Muscle of back (tissue), 11 donors: ENCODE measurements around the gene CLSTN2. TPM values are rescaled to one million over a fixed set of nuclear protein-coding genes. Genes with fewer than 3 reads are reported as not detected.

Source experiments
- DNase-seq, 3 donors: peaks; one replicate each; pipeline versions ENCODE4 v3.0.0 to v3.0.0-alpha.2; 2013
- polyA plus RNA-seq, 10 donors: library from polyadenylated mRNA; unstranded; fragments of 120-200 nt; gene quantifications; one replicate each; pipeline ENCODE4 v1.2.1, GENCODE V29; 2013; ENCODE audit not compliant: insufficient read length in 10 of 10

Gene CLSTN2
- polyA plus RNA-seq, 10 donors = 1.7 to 4.6 (median 3.1) TPM

DNA sequence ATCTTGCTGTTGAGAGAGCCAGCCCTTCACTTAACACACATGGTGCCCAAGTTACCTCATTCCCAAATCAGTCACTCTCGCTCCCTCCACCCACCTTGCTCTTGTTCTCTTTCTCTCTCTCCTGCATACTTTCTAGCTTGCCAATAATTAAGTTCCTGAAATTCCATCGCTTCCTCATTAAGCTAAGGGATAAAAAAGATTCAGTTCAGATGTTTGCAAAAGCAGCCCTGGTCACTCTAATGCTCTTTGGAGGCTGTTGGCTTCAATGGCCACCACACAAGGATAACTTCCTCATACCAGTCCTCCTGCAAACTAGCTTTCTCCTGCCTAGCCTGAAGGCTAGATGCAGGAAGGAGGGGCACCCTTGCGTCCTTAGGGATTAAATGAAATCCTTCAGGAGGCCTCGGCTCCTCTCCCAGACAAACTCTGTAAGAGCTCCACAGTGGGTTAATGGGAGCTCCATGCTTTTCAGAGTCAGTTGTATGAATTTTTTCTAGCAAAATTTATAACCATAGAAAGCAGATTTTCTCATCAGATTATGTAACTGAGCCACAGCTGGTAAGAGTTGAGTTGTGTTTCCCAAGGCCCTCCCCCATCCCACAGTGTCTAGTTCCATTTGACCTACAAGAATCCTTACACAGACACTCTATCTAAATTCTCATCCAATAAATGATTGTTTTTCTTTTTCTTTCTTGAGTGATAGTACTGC is 566.2 kb downstream of the CLSTN2 start:
- DNase-seq = peak in 1 of 3 donors; percentile 25

DNA sequence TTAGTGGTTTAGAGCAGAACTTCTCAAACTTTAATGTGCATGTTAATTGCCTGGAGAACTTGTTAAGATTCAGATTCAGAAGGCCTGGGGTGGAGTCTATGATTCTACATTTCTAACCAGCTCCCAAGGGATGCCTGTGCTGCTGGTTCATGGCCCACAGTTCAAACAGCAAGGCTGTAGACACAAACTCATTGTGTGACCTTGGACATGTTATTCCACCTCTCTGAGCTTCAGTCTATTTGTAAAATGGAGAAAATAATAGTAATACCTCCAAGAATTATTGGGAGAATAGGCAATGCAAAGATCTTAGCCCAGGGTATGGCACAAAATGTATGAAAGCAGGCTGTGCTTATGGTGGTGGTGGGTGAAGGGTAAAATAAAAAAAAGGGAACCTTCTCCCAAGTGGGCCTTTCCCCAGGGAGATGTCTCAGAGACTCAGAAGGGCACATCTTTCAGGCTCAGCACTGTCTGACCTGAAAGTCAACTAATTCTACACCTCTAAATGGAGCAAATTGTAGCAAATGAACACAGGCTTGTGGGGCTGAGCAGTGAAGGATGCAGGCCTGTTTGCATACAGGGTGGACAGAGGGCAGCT is 566.9 kb downstream of the CLSTN2 start:
- peak in 1 of 3 donors; percentile 2 for DNase-seq

DNA sequence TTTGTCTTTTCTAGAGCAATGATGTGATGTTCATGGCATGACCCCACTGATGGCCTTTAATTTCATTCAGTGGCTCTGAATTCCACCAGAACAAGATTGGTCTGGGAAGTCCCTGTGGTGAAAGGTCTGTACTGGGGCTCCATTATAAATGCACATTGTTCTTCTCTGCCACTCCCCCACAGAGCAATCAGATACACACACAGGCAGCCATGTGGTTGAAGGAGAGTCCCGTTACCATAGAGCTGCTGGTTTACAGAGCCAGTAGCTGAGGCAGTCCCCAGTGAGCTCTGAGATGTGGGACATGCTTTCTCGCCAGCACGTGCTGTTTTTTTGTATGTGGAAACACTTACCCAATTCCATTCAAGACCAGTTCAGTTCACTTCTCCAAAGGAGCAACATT is 570.2 kb downstream of the CLSTN2 start:
- peak in 1 of 3 donors; percentile 32 for DNase-seq

DNA sequence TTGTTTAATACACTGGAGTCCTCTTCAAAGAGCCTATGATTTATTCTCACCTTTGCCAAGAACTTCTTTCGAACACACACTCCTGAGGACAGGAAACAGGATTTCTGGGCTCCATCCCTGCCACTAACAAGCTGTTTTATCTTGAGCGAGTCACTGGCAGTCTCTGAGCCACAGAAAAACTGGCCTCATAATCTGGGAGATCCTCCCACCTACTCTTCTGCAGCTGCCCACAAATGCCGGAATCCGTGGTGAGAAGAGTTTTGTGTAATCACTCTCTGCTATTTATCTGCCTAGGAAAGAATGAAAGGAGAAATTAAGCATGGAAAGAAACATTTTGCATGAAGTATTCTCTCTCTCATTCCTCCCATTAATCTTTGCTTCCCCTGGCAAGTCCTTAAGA is 570.9 kb downstream of the CLSTN2 start:
- DNase-seq = no peak

DNA sequence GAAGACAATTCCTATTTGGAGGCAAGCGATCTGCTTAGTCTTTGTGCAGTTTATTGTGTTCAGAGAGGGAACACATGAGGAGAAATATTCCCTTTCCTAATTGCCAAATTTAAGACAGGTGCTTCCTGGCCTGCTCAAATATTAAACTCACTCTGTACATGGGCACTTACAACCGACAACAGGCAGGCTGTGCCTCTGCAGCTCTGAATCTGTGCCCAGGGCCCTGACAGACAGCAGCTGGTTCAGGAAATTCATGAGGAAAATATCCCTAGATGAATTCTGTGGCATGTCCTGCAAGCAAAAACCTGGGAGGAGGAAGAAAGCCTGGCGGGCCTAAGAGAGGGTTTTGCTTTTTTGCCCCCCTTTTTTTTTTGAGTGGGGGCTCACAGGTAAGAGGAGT is 573.6 kb downstream of the CLSTN2 start:
- DNase-seq = no peak

DNA sequence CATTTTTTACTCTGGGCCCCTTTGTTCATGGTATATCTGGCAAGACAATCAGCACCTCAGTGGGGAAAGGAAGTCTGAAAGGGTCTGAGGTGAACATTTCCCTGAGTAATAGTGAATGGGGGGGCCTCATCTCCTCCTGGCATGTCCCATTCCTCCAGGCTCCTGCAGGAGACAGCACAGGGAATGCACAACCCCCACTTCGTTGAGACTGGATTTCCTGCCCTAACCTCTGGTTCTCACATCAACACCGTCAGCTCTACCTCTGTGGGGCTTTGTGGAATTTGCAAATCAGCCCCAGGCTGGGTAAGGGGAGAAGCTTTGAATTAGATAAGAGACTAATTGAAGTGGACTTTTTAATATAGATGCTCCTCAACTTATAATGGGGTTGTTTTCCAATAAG is 574.5 kb downstream of the CLSTN2 start:
- DNase-seq = no peak

DNA sequence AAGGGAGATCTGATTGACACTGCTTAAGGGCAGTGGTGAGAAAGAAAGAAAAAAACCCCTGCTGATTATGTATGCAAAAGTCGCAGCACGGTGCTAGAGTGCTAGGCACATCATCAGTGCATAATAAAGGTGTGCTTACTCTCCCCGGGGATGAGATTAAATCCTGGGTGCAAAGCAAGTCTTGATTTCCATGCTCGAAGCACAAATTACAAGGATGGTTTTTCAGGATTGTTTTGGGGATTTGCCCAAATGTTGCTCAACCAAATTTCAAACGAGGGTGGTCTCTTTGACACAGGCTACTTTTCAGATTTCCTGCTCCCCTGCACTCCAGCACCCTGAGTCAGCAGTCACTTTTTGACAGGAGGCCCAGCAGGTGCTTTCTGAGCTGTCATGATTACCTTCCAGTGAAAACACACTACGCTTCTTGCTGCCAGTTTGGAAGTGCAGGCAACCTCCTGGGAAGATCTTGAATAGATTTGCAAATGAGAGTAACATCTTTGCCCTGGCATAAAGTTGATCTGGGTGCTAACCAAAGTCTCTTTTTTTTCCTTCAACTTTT is 575.4 kb downstream of the CLSTN2 start:
- DNase-seq = no peak

DNA sequence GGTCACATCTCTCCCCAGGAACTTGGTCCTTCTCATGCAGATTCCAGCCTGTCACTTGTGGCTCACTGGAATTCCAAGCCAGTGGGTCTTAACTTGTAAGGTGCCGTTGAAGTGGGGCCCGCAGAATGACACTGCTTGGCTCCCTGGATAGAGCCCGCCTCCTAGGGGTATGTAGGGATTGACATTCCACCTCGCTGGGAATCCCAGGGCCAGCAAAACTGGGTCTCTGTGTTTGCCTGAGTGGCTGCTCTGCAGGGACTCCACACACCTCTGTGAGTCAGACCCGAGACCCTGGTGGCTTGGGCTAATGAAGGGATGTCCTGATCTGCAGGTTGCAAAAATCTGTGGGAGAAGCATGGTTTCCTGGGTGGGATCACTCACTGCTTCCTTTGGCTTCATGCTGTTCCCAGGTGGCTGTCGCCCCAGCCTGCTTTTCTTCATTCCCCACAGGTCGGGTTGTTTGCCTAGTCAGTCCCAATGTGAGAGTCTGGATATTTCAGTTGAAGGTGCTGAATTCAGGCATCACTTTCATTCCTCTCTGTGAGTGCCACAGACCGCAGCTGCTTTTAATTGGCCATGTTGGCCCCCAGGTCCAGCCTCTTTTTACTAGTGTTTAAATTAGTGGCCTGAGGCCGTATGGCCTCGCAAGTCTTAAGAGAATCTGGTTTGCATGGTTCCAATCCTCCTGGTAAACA is 586.9 kb downstream of the CLSTN2 start:
- DNase-seq = no peak

DNA sequence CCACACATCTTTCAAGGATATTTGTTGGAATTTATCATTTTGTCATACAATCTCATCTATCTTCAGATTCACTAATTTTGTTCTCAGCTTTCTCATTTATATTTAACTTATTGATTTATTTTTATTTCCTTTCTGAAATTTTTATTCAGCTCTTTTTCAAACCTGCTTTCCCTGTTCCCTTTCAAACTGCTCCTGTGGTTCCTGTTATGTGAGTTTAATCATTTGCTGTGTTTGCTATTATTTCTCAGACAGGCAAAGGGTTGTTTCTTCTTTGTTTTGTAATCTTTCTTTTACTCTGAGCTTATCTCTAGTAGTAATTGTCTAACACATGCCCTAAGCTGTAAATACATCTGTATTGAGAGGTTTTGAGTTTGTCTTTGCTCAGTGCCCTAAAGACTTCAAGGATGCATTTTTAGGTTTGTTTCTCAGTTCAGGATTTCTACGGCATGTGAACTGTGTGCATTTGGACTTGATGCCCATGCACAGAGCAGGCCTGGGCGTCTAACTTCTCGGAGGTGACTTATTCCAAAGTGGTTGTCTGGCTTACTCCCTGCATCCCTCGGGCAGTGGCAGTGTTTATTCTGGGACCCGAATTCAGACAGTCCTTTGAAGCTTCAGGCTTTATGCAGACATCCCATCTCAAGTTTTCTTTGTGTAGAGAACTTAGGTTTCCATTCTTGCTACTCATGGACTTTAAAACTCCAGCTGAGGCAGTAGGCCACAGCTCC is 587.8 kb downstream of the CLSTN2 start:
- no peak for DNase-seq

DNA sequence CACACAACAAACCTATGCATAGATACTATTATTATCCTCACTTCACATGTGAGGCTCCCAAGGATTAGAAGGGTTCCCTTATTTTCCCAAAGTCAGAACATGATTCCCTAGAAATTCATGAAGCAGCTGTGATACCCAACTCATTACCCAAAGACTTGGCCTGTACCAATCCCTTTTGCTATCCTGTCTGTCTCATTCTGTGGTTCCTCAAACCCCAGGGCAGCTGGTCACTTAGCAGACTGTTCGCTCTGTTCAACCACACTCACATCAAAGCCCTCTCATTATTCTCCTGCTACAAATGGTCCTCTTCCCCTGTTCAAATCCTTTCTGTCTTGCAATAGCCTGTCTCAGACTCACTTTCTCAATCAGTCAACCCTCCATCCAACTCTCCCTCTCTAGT is 588.6 kb downstream of the CLSTN2 start:
- no peak for DNase-seq

DNA sequence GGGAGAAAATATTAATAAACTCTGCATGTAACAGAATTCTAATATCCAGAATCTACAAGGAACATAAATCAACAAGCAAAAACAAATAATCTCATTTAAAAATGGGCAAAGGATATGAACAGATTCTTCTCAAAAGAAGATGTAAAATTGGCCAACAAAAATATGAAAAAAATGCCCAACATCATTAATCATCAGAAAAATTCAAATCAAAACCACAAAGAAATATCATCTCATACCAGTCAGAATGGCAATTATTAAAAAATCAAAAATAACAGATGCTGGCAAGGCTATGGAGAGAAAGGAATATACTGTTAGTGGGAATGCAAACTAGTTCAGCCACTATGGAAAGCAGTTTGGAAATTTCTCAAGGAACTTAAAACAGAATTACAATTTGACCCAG is 592.2 kb downstream of the CLSTN2 start:
- DNase-seq = no peak

DNA sequence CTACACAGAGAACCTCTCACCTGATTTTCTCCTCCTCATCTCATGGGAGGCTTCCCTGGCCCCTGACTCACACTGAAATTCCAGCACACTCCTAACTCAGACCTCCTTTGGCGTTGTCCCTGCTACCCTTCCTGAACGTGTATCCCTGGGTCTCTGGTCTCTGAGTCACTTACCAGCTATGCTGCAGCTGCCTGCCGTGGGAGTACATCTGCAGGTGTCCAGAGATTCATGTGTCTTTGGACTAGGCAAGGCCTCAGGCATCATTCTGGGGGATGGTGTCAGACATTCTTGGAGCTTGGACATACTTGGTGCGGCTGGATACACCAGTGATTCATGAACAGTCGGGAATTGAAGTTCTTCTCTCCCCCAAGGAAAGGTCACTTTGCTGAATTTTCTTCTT is 594.1 kb downstream of the CLSTN2 start:
- DNase-seq = peak; percentile 4 to 26 (median 14)

DNA sequence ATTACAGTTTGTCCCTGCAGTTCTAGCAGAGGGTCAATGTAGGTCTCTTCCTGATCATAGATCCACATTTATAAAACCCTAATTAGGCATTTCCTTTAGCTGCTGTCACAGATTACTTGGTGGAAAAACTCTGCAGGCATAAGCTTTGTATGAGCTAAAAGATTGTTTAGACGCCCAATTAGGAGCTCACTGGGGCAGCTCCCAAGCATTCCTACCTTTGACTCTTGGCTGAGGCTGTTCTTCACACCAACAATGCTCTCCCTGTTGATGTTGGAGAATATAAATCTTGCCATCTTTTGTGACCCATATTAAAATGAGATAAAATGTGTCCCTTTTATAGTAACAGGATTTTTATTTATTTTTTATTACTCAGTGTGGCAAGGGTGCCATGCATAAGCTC is 594.6 kb downstream of the CLSTN2 start:
- no peak for DNase-seq

DNA sequence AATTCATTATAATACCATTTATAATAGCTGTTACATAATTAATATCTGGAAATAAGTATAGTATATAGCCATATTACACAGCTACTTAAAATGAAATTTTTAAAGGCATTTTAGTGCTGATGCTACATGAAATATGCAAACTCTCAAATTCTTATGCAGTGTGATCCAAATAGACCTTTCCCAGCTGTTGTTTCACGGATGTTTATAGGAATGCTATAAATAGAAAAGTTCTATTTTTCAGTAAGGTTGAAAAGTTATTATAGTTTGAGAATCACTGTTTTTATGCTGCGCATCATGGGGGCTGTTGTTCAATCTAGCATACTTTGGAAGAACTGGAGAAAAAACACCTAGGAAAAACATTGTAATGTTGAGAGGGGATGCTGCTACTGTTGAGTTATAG is 595.1 kb downstream of the CLSTN2 start:
- DNase-seq = peak; percentile 8 to 31 (median 11)

DNA sequence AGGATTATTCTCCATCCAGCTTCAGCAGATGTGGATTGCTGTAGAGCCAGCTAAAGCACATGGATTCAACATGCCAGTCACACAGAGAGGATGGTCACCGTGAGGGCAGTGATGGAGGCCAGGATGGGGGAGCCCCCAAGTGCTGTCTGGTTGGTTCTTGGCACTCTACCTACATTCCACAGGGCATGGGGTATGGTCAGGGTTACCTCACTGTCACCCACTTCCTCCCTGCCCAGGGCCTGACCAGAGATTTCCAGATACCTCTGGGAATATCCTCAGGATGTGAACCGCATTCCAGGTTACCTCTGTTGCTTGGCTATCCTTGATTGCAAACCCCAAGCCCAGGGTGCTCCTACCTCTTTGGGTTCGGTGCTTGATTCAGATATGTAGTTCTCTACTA is 595.6 kb downstream of the CLSTN2 start:
- no peak for DNase-seq

DNA sequence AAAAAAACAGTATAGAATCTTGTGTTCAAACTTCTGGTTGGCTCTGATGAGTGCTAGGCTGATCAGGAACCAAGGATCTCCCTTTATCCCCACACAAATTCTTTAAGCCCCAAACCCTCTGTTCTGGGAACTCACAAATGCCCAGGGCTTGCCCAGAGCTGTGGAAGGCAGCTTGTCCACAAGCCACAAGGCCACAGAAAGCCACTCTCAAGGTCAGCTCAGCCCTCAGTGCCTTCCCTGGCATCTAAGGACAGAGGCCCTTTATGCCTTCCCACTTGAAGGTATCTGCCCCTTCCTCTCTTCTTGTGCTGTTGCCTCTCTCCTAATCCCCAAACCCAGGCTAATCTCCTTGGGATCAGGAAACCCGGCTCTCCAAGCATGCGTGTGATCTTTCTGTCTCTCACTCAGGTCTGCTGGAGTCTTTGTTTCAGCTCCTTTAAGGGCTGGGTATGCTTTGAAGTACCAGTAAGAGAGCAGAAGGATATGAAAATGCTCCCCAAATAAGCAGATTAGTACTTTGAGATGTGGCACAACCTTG is 597.9 kb downstream of the CLSTN2 start:
- DNase-seq = no peak

DNA sequence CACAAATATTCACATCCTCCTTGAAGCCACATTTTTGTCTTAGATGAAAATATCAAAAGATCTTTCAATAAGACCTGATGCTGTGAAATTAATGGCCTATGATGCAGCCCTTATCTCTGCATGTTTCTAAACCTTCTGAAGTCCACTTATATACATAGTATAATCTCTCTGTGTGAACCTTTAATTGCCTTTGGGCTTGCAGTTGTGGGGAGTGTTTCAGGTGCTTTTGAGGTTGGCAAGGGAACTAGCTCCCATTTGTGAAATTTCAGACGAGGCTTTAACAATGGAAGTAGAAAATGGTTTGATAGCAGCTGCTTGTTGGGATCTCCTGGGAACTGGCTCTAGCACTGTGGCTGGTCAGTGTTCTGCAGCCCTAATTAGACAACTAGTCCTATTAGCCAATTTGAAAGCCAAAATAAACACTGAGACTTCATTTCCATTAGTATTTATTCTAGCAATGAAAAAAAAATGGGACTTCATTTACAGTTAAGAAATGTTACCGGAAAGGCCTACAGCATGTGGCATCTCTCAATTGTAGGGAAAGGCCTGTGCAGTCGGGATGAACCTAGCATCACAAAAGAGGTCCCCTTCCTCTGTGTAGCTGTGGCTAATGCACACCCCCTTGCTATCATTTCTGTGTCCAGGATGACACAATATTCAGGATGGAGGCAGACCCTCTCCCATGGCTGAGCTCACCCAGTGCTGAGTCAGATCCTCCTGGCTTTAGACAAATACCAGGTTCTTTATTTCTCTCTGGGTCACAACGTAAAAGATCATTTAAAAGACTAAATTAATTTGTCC is 602.1 kb downstream of the CLSTN2 start:
- DNase-seq = no peak

DNA sequence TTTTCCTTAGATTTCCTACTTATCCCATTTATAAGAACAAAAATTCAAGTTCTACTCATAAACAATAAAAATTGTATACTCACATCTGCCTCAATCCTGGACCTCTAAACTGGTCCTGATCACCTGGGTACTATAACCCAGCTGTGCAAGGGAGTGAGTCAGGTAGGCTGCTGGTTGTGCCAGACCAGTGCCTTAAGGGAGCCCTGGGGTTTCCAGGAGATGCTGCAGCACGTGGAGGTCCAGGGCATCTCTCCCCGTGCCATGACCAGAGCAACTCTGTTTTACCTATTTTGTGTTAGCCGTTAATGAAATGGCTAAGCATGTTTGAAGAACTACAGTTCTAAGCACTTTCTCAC is 602.7 kb downstream of the CLSTN2 start:
- no peak for DNase-seq

DNA sequence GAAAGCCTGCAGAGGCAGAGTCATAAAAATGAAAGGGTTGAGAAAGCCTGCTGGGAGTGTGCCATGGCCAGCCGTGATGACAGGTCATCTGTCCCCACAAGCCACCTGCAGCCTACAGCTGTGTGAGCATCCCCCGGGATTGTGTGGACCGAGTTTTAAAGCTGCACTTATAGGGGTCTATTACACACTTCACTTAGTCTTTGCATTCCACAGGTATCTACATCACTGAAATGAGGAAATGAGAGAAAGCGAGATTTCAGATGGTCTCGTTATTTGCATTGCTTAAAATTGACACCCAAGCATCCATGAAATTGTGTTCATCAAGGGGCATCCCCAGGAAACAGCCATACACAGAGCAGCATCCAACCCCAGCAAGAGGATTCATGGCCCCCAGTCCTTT is 605.3 kb downstream of the CLSTN2 start:
- DNase-seq = peak; percentile 4 to 57 (median 29)

DNA sequence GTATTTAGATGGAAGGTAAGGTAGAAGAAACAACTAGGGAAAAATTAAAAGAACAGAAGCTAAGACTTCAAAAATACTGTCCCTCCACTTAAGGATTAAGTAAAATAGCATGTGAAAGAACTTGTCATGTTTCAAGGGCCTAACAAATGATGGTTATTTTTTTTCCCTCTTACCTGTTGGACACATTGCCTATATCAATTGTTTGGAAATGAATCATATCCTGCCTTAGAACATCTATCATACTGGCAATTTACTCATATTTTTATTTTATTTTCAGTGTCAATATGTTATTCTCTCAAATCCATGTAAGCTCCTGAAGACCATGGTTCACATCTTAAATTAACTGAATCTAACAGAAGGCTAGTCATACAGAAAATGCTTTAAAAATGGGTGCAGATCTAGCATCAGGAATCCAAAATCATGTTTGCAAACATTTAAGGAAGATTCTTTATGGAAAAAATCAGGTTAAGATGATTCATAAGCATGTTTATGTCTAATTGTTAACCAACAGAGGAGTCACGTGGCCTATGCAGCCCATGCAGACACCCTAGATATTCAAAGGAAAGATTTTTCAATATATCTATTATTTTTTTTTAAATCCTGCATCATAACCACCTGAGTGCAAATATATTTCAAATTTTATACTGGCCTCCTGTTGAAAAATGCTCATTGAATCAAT is 607.1 kb downstream of the CLSTN2 start:
- DNase-seq = no peak

DNA sequence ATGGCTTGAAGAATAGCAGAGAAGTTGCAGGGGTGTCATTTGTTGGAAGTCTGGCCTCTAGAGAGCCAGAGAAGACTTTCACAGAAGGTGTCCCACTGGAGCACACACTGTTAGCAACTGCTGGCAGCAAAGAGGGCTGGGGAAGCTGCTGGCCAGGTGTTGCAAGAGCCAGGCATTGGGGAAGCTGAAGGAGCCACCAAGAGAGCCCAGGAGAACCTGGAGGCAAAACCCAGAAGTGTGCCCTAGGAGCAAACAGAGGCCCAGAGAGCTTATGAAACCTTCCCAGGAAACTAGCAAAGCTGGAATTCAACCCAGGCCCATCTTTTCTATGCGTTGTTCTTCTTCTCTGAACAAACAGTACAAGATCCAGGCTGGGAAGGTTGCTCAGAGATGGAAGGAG is 610.2 kb downstream of the CLSTN2 start:
- DNase-seq = no peak
